SK-N-SH (cell line): ENCODE results near the gene SETBP1. TPM values are rescaled to one million over a fixed set of nuclear protein-coding genes. Genes with fewer than 3 reads are reported as not detected.

ENCODE experiments used
- CTCF ChIA-PET: fragments of 300-600, 350-600 bp; formaldehyde crosslinking; extraction: SDS; loops from one replicate; lab custom pipeline; 2021; lab: Yijun Ruan, JAX
- POLR2A ChIA-PET: fragments of 350-600 bp; sonication (Branson Sonifier 250); formaldehyde crosslinking; extraction: SDS; loops from one replicate; lab custom pipeline; 2020; ENCODE audit warnings: antibody characterized with exemption, inconsistent platforms; lab: Yijun Ruan, JAX
- DNase-seq: peaks from one replicate; pipeline ENCODE4 v3.0.0; 2012
- H2AFZ ChIP-seq: fragments of 200-600 bp; sonication (generic); 2 replicates; pipeline ENCODE4 v1.8.1; 2016; ENCODE audit warnings: antibody characterized with exemption, mild to moderate bottlenecking, low read depth
- H3F3A ChIP-seq: fragments of 200-600 bp; sonication (generic); replicated peaks from 2 replicates; pipeline ENCODE3; 2016; ENCODE audit warnings: antibody characterized with exemption, mild to moderate bottlenecking; ENCODE audit not compliant: insufficient read depth
- H3K27ac ChIP-seq, 2 experiments: fragments of 200-500 bp in 1 of 2; fragments of 200-600 bp in 1 of 2; sonication (Bioruptor generic) in 1 of 2; sonication (generic), shearing (Covaris generic) in 1 of 2; 2 replicates each; pipeline versions ENCODE4 v1.5.1 to v1.6.1; 2014 to 2016; ENCODE audit warnings: low read depth in 2 of 2, inconsistent platforms in 1 of 2, low read length in 1 of 2, mild to moderate bottlenecking in 1 of 2, mixed read lengths in 1 of 2
- H3K27me3 ChIP-seq: fragments of 200-600 bp; sonication (generic), shearing (Covaris generic); 2 replicates; pipeline ENCODE4 v1.6.1; 2016; ENCODE audit warnings: mixed run types; ENCODE audit not compliant: insufficient read depth
- H3K36me3 ChIP-seq, 2 experiments: fragments of 200-500 bp in 1 of 2; fragments of 200-600 bp in 1 of 2; sonication (Bioruptor generic) in 1 of 2; sonication (generic) in 1 of 2; replicated peaks in 1 of 2; 2 replicates each; pipeline versions ENCODE3 to v1.5.1; 2014 to 2016; ENCODE audit warnings: low read length in 1 of 2, mild to moderate bottlenecking in 1 of 2; ENCODE audit not compliant: insufficient read depth in 2 of 2, control insufficient read depth in 1 of 2
- H3K4me1 ChIP-seq, 2 experiments: fragments of 200-500 bp in 1 of 2; fragments of 200-600 bp in 1 of 2; sonication (Bioruptor generic) in 1 of 2; sonication (generic), shearing (Covaris generic) in 1 of 2; 2 replicates each; pipeline versions ENCODE4 v1.5.1 to v1.6.1; 2014 to 2016; ENCODE audit warnings: low read depth in 1 of 2, low read length in 1 of 2, mixed run types in 1 of 2; ENCODE audit not compliant: insufficient read depth in 2 of 2, control insufficient read depth in 1 of 2
- H3K4me2 ChIP-seq: fragments of 200-600 bp; sonication (generic), shearing (Covaris generic); 2 replicates; pipeline ENCODE4 v1.6.1; 2017; ENCODE audit warnings: mixed run types
- H3K4me3 ChIP-seq, 2 experiments: fragments of 200-500 bp in 1 of 2; fragments of 200-600 bp in 1 of 2; sonication (Bioruptor generic) in 1 of 2; sonication (generic), shearing (Covaris generic) in 1 of 2; 2 replicates each; pipeline versions ENCODE4 v1.5.1 to v1.8.1; 2014 to 2016; ENCODE audit warnings: low read depth in 2 of 2, inconsistent platforms in 1 of 2, low read length in 1 of 2, mild to moderate bottlenecking in 1 of 2, mixed read lengths in 1 of 2, moderate library complexity in 1 of 2
- H3K79me2 ChIP-seq: fragments of 200-600 bp; sonication (generic); 2 replicates; pipeline ENCODE4 v1.8.1; 2017; ENCODE audit warnings: mild to moderate bottlenecking; ENCODE audit not compliant: insufficient read depth
- H3K9ac ChIP-seq: fragments of 200-600 bp; sonication (generic); 2 replicates; pipeline ENCODE4 v1.6.1; 2017; ENCODE audit warnings: mixed run types
- H3K9me2 ChIP-seq: fragments of 200-600 bp; sonication (generic); 2 replicates; pipeline ENCODE4 v1.6.1; 2017; ENCODE audit warnings: mixed run types
- H3K9me3 ChIP-seq: fragments of 200-600 bp; sonication (generic); 2 replicates; pipeline ENCODE4 v1.6.1; 2017; ENCODE audit warnings: mixed run types, mild to moderate bottlenecking, moderate library complexity
- H4K20me1 ChIP-seq: fragments of 200-600 bp; sonication (generic); 2 replicates; pipeline ENCODE4 v1.6.1; 2017; ENCODE audit warnings: mild to moderate bottlenecking, mixed run types; ENCODE audit not compliant: insufficient read depth
- CHD2 ChIP-seq: fragments of 150-350 bp; IDR thresholded peaks from 2 replicates; pipeline ENCODE4 v1.6.1; 2018; ENCODE audit warnings: low read length; ENCODE audit not compliant: partially characterized antibody
- CTCF ChIP-seq: fragments of 200-600 bp; sonication (generic); IDR thresholded peaks from 2 replicates; pipeline ENCODE4 v1.6.1; 2017; ENCODE audit warnings: antibody characterized with exemption, mild to moderate bottlenecking, moderate library complexity
- EZH2phosphoT487 ChIP-seq: fragments of 200-600 bp; sonication (generic); IDR thresholded peaks from 2 replicates; pipeline ENCODE4 v1.6.1; 2017; ENCODE audit warnings: low read depth, mixed run types, mild to moderate bottlenecking, antibody characterized with exemption, moderate library complexity, borderline replicate concordance
- FOSL2 ChIP-seq: IDR thresholded peaks from 2 replicates; pipeline ENCODE4 v1.4.0; 2012; ENCODE audit warnings: low read depth, mild to moderate bottlenecking, moderate library complexity, borderline replicate concordance
- FOXM1 ChIP-seq: IDR thresholded peaks from 2 replicates; pipeline ENCODE4 v1.4.0; 2012; ENCODE audit warnings: low read depth, mild to moderate bottlenecking
- GABPA ChIP-seq: IDR thresholded peaks from 2 replicates; pipeline ENCODE4 v1.4.0; 2012; ENCODE audit warnings: low read depth, mild to moderate bottlenecking
- GATA2 ChIP-seq: sonication (generic); formaldehyde crosslinking; IDR thresholded peaks from 2 replicates; pipeline ENCODE4 v1.5.0; 2020; ENCODE audit warnings: mild to moderate bottlenecking, missing genetic modification reagents
- IRF3 ChIP-seq: fragments of 150-350 bp; IDR thresholded peaks from 2 replicates; pipeline ENCODE4 v1.6.1; 2016; ENCODE audit warnings: mild to moderate bottlenecking, low read depth, low read length
- JUND ChIP-seq: IDR thresholded peaks from 2 replicates; pipeline ENCODE4 v1.4.0; 2012
- NRF1 ChIP-seq: IDR thresholded peaks from 2 replicates; pipeline ENCODE4 v1.6.1; 2012; ENCODE audit warnings: low read depth, mild to moderate bottlenecking, low read length
- PBX3 ChIP-seq: IDR thresholded peaks from 2 replicates; pipeline ENCODE4; 2012
- POLR2AphosphoS5 ChIP-seq: IDR thresholded peaks from 2 replicates; pipeline ENCODE4 v1.6.1; 2012; ENCODE audit warnings: low read depth, low read length
- RAD21 ChIP-seq: IDR thresholded peaks from 2 replicates; pipeline ENCODE4 v1.6.1; 2012; ENCODE audit warnings: mild to moderate bottlenecking, low read length
- SIN3A ChIP-seq: IDR thresholded peaks from 2 replicates; pipeline ENCODE4 v1.6.1; 2012; ENCODE audit warnings: low read depth, mild to moderate bottlenecking, low read length, moderate library complexity, borderline replicate concordance
- SMC3 ChIP-seq: IDR thresholded peaks from 2 replicates; pipeline ENCODE4 v1.6.1; 2012; ENCODE audit warnings: low read depth, low read length, improper control_type of control experiment
- TAF1 ChIP-seq: IDR thresholded peaks from 2 replicates; pipeline ENCODE4 v1.6.1; 2012; ENCODE audit warnings: low read depth, mild to moderate bottlenecking, low read length, moderate library complexity, borderline replicate concordance
- TEAD4 ChIP-seq: IDR thresholded peaks from 2 replicates; pipeline ENCODE4 v1.4.0; 2012; ENCODE audit warnings: mild to moderate bottlenecking, borderline replicate concordance; ENCODE audit not compliant: insufficient read depth
- USF2 ChIP-seq: fragments of 150-350 bp; IDR thresholded peaks from 2 replicates; pipeline ENCODE4 v1.6.1; 2017; ENCODE audit warnings: antibody characterized with exemption, low read length, low read depth, borderline replicate concordance
- YY1 ChIP-seq: IDR thresholded peaks from 2 replicates; pipeline ENCODE4 v1.4.0; 2012; ENCODE audit warnings: low read depth, mild to moderate bottlenecking
- WGBS: methylation state at CpG from one replicate; pipeline ENCODE4 v1.1.6; 2017; ENCODE audit warnings: low lambda C conversion rate; 5-methylcytosine and 5-hydroxymethylcytosine counted together
- polyA plus RNA-seq, 3 experiments: library from polyadenylated mRNA; depleted of rRNA; stranded (reverse); fragments of >200 nt; gene quantifications; 2 replicates each; pipeline ENCODE4 v1.2.3, GENCODE V29; 2012

SETBP1 gene
- polyA plus RNA-seq, 1 of the 3 experiments (the other 2 are of a cell fraction): 3.0 TPM

GRCh38 chr18:45068400-45069094, 387.9 kb downstream of the SETBP1 start:
- H3K4me3 ChIP-seq: no peak overlapping the region
- no peaks in the 10 kb centered on the region for H3K79me2 ChIP-seq
- H4K20me1 ChIP-seq: no peaks in the 10 kb centered on the region
- DNase-seq: no peak
- no peak overlapping the region for H2AFZ ChIP-seq
- TF ChIP-seq TEAD4 (no peak), FOSL2 (no peak), EZH2phosphoT487 (no peak), SMC3 (no peak), RAD21 (no peak), JUND (no peak), POLR2AphosphoS5 (no peak), CHD2 (no peak), TAF1 (no peak), IRF3 (no peak), SIN3A (no peak), FOXM1 (no peak), NRF1 (no peak), GABPA (no peak), YY1 (no peak), GATA2 (CRISPR knock-in tag) (no peak), PBX3 (no peak), USF2 (no peak), CTCF (no peak)
- TF ChIP-seq, all 33 proteins: peak for 0
- Histone ChIP-seq H3K27me3 (no peaks in the 10 kb centered on the region), H3K36me3 (peaks cover 0 to 6% of the 10 kb centered on the region in 2 experiments), H3K4me1 (no peaks in the 10 kb centered on the region), H3K27ac (no peak overlapping the region), H3F3A (no peaks in the 10 kb centered on the region), H3K9me2 (no peaks in the 10 kb centered on the region), H3K4me2 (no peak overlapping the region), H3K9me3 (no peaks in the 10 kb centered on the region), H3K9ac (no peak overlapping the region)
- POLR2A ChIA-PET: no interaction called here
- CTCF ChIA-PET: interaction anchor here (1.0 to 1.2 kb wide), 2 partner anchors 12 to 144 kb away, joined by 4 read pairs; no protein-coding TSS in a partner anchor
- 87% methylated on average over 2 of the region's 2 CpGs for WGBS
